Cortex of kidney (tissue), 1 donor: ENCODE data around the gene MORN2.

ENCODE experiments used
- DNase-seq: peaks from one replicate; lab custom pipeline; 2025; lab: John Stamatoyannopoulos, UW

MORN2 gene

DNA sequence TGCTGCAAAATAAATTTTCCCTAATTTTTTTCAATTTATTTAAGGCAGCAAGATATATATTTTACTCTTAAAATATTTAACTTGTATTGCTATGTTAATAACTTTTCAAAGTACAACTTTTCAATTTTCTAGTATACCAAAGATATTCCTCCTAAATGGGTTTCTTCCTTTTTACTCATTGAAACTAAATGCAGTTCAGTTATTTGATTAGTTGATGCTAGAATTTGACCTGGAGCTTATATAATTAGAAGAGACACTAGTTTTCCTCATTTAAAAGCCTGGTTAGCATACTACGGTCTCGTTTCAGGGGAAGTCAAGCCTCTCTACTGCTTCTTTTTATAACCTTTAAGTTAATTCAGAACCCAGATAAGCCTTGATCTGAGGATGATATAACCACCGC lies 13.8 kb downstream of the MORN2 start, which contains the start of gene ARHGEF33:
TSS of gene ARHGEF33 (plus strand) at position 301 of the 400 bp plus-strand sequence. CDS start 29,573 bp downstream, outside the sequence.
- no peak for DNase-seq

DNA sequence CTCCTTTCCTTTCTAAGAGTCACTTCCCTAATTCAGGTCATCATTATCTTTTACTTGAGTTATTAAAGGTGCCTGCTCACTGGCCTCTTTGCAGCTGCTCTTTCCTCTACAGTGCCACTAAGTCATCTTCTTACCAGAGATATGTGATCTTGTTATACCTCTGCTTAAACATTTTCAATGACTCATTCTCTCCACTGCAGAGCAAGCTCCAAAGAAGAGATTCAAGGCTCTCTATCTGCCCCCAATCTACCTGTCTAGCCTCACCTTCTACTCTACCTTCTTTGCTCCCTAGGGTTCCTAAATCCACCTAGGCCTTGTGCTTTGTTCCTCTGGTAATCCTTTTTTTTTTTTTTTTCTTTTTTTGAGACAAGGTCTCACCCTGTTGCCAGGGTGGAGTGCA lies 17.0 kb downstream of the MORN2 start:
- DNase-seq, result no peak

DNA sequence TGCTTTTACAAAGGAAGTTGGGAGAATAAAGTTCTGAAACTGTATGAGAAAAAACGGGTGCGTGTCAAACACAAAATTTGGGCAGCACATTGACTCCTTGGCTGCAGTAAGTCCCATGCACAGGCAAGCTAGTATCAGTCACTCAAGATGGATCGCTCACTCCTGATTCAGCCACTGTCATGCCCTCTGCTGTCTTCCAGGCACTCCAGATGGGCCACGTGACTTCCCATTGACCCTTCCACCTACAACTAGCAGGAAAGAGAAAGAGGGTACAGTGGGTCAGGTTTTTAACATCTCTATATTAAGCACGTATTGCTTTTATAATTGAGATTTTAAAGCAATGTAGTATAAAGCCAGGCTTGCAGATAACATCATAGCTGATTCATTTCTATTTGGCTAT lies 22.5 kb downstream of the MORN2 start:
- DNase-seq, result no peak

DNA sequence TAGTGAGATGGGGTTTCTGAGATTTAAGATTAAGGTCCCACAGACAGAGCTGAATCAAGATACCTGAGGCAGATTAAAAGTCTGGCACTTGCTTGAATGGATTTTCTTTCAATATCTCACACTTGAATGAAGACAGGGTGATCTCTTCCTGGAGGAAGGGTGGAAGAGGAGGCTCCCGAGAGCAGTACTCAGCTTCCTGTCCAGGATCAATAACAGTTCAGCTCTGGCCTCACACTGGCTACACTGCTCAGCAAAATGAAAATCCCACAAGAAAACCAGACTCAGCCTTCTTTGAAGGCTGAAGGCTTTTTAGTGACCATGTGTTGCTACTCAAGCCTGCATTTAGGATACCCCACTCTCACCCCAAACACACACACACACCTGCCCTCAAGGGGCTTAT lies 24.9 kb downstream of the MORN2 start:
- DNase-seq, result no peak

DNA sequence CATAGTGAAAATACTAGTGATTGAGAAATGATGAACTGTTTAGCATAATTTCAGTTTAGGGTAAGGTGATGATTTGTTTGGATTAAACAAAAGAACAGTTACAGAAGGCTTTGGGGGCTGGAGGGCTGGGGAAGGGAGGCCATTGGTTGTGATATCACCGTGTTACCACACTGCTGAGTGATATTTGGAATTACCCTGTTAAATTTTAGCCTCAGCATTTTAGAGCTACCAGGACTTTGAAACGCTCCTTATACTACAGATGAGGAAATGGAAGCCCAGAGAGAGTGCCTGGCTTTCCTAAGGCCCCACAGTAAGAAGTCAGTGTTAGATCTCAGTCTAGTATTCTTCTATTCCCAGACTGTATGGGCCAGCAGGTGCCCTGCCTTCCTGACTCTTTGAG lies 29.5 kb downstream of the MORN2 start:
- DNase-seq, result no peak

DNA sequence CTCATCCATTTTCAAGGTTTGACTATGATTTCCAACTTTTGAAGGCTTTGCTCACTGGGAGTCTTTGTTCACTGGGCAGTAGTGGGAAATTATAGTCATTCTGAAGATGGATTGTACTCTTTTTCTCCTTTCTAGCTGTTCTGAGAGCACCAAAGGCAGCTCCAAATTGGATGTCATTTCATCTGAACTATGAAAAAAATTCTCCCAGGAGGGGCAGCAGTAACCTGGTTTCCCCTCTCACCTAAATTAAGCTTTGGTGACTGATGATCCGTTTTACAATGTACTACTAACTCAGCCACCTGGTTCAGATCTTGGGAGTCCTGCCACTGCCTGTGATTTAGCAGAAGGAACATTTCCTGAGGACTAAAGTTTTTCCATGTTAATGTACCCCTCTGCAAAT lies 31.5 kb downstream of the MORN2 start:
- DNase-seq, result no peak

DNA sequence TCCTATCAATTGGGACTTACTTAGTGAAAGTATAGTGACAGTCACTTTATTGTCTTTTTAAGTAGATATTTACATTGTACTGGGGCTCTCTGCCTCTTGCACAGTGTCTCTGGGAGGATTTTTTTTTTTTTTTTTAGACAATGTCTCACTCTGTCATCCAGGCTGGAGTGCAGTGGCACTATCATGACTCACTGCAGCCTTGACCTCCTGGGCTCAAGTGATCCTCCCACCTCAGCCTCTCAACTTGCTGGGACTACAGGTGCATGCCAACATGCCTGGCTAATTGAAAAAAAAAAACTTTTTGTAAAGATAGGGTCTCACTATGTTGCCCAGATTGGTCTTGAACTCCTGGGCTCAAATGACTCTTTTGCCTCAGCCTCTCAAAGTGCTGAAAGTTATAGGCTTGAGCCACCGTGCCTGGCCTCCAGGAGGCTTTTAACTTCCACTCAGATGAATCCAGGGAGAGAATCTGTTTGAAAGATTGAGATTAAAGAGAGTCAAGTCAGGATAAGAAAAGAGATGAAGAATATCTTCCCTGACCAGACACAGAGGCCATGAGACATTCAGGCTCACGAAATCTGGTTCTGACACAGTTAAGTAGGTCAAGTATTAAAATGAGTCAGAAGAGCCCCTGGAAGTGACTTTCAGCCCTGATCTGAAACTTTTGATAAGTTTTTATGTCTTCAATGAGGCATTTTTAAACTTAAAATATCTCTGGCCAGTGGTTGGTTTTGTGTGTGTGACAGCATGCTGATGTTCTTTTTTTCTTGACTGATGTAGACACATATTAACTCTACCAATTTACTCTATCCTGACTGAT lies 32.2 kb downstream of the MORN2 start:
- no peak for DNase-seq

DNA sequence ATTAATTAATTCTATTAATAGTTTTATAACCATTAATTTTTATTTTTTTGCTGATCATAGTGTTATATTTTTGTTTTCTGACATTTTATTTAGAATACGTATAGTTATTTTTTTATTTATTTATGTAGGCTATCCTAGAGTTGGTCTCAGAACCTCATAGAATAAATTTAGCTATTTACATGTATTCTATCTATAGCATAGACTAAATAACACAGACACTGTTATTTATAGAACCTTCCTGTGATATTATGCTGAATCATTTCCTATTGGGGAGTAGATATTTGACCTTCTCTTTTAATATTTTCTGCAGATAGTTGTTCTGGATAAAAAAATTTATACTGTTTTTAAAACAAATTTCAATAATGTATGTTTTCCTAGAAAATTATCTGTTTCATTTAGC lies 34.1 kb downstream of the MORN2 start:
- DNase-seq, result no peak

DNA sequence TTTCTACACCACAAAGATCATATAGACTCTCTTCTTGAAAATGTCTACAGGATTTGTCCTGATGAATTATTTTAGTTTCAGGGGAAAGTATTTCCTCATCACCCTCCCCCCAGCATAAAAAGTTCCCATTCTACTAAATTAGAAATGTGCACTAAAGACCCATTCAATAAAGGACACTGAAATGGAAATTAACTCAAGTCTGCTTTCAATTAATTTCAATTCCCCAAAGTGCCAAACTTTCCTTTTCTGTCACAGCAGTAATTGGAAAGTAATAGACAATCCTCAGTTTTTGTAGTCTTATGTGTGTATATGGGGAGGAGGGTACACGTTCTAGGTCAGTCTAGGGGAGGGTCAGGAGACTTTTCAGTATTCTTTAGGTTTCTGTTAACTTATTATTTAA lies 35.4 kb downstream of the MORN2 start:
- DNase-seq, result no peak

DNA sequence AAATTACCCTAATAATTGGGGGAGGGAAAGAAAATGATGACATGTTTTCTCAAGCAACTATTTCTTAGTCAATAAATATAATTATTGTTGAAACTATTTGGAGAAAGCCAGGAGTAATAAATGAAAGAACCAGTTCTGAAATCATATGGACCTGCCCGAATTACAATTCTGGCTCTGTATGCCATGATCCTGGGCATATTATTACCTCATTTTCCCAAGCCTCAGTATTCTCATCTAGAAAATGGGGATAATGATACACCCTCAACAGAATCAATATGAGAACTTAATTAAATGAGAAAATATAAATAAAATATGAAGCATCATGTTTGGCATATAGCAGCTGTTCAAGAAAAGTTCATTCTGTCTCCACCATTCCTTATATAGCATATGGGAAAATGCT lies 36.8 kb downstream of the MORN2 start:
- DNase-seq, result no peak

DNA sequence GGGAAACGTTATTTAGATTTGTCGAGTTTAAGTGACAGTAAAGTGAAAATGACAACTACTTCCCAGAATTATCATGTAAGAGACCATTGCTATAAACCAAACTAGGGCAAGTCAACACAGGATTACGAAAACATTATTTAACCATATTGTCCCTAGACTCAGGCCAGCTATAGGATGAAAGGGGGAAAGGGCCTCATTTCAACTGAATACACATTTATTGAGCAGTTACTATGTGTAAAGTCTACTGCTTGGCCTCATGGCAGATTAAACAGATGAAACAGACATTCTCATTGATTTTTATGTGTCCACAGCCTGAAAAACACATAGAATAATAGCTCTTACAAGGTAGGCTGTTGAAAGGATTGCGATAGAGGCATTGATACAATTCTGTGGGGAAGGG lies 46.6 kb downstream of the MORN2 start:
- DNase-seq, result no peak

DNA sequence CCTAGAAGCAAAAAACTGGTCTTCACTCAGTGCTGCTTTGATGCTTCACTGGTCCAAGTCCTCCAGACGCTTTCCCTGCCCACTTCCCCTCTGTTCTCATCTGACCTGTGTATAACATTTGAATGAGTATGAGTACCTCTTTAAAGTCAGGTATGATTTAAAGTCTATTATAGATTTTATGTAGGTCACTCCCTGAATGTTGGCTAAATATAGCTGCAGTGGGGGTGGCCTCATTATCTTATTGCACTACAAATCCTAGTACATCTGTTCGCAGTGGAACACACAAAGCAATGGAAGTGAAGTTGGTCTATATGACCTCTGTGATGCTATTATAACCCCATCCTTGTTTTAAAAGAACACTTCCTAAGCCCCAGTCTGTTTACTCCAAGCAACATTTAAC lies 47.1 kb downstream of the MORN2 start:
- DNase-seq, result no peak

DNA sequence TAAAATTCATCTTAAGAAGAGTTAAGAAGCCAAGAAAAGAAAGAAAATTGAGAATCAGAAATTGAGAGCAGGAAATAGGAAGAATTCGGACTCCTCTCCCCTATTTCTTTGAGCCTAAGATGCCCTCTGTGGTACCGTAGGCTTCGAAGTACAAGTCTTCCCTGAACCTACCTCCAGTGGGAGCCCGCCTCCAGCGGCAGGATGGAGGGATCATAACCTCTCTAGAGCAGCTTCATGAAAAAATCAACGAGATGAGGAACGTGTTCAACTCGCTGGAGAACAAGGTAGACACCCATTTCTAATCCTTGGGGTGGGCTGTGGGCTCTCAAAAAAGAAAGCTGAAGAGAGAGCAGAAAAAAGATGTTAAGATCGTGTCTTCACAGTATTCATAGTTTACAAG lies 50.2 kb downstream of the MORN2 start:
- DNase-seq, result no peak

DNA sequence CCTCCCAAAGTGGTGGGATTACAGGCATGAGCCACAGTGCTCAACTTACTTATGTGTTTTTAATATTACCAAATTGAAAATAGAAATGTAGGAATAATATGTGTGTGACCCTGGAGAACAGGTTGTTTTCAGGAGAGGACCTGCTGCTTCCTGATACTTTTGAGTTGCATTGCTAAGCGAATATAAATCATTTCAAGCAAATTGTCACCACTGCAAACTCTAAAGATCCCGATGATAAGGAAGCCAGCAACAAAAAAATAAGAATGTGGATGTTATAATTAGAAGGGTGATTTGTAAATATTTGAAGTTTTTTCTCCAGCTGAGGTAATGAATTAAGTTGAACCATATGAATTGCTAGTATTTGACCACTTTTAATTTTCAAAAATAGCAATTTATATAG lies 54.8 kb downstream of the MORN2 start:
- no peak for DNase-seq
